SKM-1 treated with dmso at 0.1 percent for 144 hours (cell line): Measurements from ENCODE around the gene ZNF215.
A peak's percentile ranks its signal among the peaks of the same experiment; 100 is the strongest.
"Not testable (repeated sequence)": the region's sequence is repeated elsewhere in the genome, so short reads cannot be mapped to it uniquely, and the experiment has no call there.

ENCODE experiments used
- DNase-seq: peaks from one replicate; lab custom pipeline; 2025; ENCODE audit not compliant: unreplicated experiment; lab: John Stamatoyannopoulos, UW

Gene ZNF215

DNA sequence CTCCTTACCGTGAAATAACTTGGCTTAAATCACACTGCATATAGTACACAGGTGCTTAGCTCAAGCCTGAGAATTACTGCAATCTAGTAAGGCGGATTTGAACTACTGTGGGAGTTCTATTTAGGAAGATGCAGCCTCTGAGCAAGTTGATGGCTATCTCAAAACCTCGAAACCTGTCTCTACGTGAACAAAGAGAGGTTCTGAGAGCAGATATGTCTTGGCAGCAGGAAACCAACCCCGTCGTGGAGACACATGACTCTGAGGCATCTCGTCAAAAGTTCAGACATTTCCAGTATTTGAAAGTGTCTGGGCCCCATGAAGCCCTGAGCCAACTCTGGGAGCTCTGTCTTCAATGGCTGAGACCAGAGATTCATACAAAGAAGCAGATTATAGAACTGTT is 5.9 kb downstream of the ZNF215 start:
- DNase-seq, result no peak

DNA sequence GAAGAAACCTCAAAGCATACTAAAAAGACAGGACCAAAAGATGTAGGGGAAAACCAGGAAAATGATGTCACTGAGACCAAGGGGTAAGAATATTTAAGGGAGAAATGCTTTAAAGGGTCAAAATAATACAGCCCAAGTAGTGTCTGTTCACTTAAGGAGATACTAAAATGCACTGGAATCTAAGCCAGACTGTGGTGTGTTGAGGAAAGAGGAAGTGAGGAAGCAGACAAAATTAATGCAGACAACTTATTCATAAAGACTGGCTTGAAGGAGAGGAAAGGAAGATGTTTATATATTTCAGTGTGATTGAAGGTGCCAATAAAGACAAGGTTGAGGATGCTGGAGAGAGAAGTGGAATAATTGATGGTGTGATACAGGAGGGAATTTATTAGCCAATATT is 15.7 kb downstream of the ZNF215 start:
- peak; percentile 3 for DNase-seq

DNA sequence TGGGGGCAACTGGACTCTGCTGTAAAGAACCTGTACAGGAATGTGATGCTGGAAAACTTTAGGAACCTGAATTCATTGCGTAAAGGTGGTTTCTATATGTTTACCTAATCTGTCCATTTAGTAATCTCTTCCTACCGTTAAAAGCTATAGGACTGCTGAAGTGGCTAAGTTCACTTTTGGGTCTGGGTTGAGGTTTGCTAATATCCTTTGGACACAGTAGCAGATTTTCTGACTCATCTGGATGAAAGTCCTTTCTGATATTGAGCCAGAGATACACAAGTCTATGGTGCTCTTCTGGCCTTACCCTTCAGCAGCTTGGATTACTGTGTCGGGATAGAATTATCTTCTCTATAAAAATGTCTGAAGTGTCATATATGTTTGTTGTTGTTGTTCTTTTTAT is 16.9 kb downstream of the ZNF215 start:
- DNase-seq, result no peak

DNA sequence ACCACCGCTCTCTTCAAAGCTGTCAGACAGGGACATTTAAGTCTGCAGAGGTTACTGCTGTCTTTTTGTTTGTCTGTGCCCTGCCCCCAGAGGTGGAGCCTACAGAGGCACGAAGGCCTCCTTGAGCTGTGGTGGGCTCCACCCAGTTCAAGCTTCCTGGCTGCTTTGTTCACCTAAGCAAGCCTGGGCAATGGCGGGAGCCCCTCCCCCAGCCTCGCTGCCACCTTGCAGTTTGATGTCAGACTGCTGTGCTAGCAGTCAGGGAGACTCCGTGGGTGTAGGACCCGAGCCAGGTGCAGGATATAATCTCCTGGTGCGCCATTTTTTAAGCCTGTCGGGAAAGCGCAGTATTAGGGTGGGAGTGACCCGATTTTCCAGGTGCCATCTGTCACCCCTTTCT is 28.0 kb downstream of the ZNF215 start:
- DNase-seq, result not testable (repeated sequence)

DNA sequence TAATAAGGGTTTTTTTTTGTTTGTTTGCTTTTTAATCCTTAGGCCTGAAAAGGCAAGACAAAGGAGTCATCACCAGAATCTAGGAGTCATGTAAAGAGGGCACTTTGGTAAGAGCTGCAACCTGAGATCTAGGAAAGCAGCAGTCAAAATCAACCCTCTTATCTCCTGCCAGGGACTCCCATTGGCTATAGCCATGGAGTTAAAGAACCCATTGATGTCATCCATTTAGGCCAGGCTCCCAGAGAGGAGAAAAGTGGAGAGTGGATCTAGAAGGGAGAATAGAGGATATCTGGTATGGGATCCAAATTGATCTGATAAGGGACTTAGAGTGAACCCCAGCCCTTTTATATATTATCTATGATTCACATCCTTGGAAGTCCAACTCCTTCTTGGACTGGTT is 35.9 kb downstream of the ZNF215 start:
- no peak for DNase-seq

DNA sequence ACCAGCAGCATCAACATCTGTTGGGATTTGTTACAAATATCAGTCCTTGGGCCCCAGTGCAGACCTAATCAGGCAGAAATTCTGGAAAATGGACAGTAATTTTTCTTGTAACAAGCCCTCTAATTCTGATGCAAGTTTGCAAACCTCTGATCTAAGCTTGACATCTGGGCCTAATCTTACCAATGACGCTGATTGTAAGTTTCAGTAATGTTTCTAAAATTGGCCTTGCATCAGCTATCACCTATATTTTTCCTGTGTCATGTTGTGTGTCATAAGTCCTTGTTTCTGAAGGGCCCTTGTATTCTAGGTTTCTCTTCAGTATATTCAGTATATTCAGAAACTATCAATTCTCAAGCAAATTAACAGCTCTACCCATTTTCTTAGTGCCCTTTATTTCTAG is 36.4 kb downstream of the ZNF215 start:
- DNase-seq, result no peak

DNA sequence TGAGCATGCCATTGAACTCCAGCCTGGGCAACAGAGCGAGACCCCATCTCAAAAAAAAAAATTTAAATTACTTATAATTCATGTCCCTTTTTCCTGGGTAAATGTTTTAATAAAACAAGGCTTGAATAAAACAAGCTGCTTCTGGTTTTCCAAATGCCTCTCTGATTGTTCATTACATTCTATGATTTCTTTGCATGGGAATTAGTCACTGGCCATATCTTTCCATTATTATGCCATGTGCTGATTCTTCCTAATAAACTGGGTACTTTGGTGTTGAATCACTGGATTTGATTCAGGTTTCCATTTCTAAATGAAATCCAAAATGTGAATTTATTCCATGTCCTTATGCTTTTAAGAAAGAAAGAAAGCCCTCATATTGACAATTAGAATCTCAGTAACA is 42.6 kb downstream of the ZNF215 start:
- DNase-seq, result no peak

DNA sequence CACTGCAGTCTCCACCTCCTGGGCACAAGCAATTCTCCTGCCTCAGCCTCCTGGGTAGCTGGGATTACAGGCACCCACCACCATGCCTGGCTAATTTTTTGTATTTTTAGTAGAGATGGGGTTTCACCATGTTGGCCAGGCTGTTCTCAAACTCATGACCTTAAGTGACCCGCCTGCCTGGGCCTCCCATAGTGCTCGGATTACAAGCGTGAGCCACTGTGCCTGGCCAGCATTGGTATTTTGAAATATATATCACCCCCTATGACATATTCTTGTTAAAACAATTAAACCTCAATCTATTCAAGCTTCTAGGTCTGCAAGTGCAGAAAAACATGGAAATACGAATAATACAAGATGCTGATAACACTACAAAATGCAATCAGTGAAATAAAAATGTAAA is 43.6 kb downstream of the ZNF215 start:
- DNase-seq, result not testable (repeated sequence)

DNA sequence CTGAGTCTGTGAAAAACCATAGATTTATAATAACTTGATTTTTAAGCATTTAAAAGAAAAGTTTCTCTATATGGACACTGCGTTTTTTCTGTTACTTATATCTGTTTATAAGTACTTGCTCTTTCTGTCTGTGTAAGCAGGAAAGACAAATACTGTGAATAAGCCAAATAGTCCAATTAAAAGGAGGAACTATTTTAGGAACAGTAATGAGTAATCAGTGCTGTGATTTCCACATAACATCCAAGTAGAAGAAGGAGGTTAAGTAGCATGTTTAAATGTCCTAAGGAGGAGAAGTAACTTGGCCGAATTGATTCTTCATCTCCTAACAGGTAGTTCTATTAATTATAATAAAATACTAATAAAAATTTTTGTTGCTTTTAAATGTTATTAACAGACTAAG is 53.1 kb downstream of the ZNF215 start:
- DNase-seq, result no peak

DNA sequence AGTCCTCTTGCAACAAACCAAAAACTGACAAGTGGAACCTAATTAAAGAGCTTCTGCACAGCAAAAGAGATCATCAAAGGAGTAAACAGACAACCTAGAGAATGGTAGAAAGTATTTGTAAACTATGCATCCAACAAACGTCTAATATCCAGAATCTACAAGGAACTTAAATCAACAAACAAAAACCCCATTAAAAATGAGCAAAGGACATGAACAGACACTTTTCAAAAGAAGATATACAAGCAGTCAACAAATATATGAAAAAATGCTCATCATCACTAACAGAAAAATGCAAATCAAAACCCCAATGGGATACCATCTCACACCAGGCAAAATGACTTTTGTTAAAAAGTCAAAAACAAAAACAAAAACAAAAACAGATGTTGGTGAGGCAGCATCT is 60.3 kb downstream of the ZNF215 start:
- DNase-seq, result no peak

DNA sequence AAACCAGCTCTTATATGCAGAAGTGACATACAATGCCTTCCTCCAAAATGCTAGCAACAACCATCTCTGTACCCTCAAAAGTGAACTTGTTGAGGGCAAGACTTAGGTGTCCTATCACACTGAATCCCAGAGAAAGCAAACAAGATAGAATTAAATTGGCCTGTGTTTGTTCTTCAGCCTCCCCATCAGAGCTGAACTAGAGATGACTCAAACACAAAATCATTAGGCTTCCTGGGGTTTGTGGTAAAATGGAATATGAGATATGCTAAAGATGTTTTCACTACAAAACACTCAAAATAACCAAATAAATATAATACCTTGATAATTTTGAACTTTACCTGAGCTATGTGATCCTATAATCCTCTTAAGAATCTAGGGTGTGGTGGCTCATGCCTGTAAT is 62.3 kb downstream of the ZNF215 start:
- DNase-seq, result no peak

DNA sequence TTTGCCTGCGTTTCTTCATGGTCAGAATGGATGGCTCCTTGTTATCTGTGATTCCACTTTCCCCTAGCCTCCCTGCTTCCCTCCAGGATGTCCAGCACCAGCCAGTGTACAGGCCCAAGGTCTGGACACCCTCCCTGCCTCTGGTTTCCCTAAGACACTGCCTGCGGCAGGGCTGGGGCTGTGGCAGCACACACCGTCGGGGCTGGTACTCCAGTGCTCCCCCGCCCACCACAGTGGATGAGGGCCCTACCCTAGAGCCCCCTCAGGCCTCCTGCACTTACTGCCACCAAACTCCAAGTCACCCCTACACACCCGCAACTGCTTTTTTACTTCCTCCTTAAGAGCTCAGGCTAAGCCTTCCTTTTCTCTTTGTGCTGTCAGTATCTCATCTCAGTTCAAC is 65.0 kb downstream of the ZNF215 start:
- no peak for DNase-seq

DNA sequence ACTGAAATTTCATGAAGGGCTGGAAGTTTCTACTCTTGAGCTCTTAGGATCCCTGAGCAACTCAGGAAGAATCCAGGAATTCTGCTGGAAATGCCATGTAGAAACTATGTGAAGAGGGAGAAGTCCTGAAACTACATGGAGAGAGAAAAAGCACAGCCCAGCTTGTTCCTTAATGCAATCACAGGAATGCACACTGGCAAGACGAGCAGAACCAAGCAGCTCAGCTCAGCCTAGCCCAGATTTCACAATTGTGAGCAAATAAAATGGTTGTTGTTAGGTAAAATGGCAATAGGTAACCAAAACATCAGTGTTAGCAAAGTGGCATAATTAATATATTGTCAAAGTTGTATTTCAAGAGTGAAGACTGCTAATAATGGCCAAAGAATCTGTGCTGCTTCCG is 65.8 kb downstream of the ZNF215 start:
- no peak for DNase-seq

DNA sequence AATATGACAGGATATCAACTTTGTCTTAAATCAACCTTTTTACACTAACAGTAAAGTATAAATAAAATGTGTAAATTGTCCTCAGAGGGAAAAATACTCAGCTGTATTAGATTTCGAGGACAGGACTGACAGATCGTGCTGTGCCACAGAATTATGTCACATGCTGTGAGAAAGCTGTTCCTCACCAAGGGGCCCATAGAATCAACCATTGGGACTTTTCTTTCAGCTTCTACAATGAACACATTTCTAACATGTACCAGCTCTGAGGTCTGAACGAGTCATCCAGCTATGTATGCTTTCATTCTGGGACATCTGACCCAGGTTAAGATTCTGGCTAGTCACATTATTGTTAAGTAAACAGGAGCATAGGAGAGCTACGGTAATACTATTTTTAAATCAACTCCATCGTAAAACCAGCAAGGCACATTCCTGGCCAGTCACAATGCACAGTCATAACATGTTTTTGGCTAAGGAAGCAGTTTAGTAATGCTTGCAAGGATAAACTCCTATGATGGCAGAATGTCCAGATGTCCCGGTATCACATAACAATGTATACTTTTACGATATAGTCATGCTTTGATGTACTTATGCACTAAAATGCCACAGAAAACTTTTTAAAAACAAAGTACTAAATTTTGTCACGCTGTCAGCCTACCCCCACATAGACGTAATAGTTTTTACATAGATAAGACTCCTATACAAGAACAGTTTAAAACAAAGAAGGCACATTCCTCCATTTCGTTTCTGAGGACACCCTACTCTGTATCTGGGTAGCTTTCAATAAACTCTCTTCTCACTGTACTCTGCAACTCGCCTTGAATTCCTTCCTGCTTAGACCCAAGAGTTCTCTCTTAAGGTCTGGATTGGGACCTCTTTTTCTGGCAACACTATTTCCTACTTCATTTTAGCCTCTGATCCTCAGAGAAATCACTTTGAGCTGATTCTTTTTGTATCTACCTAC is 66.5 kb downstream of the ZNF215 start:
- no peak for DNase-seq

DNA sequence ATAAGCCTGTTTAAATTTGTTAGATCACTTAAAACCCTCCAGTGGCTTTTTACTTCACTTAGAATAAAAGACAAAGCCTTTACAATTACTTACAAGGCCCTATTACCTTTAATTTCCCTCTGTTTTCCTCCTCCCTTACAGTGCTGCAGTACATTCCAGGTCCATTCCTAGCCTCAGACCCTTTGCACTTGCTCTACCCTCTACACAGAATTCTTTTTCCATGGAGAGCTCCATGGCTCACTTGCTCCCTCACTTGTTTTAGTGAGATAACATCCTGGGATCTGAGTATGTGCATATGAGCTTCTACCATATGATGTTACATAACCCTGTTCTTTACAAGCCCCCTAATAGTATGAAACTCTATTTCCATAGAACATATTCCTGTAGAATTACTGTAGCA is 69.5 kb downstream of the ZNF215 start:
- no peak for DNase-seq

DNA sequence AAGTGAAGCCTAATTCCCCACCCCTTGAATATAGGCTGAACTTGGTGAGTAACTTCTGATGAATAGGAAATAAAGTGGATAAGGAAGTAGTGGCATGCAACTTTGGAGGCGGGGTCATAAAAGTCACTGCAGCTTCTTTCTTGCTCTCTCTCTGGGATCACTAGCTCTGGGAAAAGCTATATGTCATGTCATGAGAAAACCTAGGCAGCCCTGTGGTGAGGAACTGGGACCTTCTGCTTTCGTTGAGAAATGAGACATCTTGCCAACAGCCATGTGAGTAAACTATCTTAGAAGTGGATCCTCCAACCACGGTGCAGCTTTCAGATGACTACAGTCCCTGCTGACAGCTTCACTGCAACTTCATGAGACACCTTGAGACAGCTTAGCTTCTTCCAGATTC is 78.3 kb downstream of the ZNF215 start:
- peak; percentile 59 for DNase-seq
